Mesenchymal stem cell (in vitro differentiated cells and primary cell): ENCODE measurements around the gene FGFR2.

Source experiments
- DNase-seq: peaks from one replicate; pipeline ENCODE4 v3.0.0-alpha.2; 2013
- H2AFZ ChIP-seq: one replicate; pipeline ENCODE4 v1.6.1; 2013; ENCODE audit warnings: low read depth, mild to moderate bottlenecking, control low read depth, inconsistent platforms, low read length, moderate library complexity
- H2AK5ac ChIP-seq: 2 replicates; pipeline ENCODE4 v1.6.1; 2013; ENCODE audit warnings: low read length, moderate library complexity, mild to moderate bottlenecking, inconsistent platforms; ENCODE audit not compliant: severe bottlenecking
- H2BK120ac ChIP-seq: one replicate; pipeline ENCODE4 v1.6.1; 2013; ENCODE audit warnings: low read depth, mild to moderate bottlenecking, inconsistent platforms, low read length, moderate library complexity
- H2BK12ac ChIP-seq, 2 experiments: one replicate each; pipeline ENCODE4 v1.6.1; 2013; ENCODE audit warnings: inconsistent platforms in 2 of 2, low read length in 2 of 2, mild to moderate bottlenecking in 2 of 2, moderate library complexity in 2 of 2, control low read depth in 1 of 2
- H2BK15ac ChIP-seq: one replicate; pipeline ENCODE4 v1.6.1; 2013; ENCODE audit warnings: mild to moderate bottlenecking, low read depth, inconsistent platforms; ENCODE audit not compliant: poor library complexity, severe bottlenecking
- H2BK5ac ChIP-seq: 2 replicates; pipeline ENCODE4 v1.6.1; 2013; ENCODE audit warnings: low read depth, mild to moderate bottlenecking, low read length, control low read depth, inconsistent platforms; ENCODE audit not compliant: poor library complexity, severe bottlenecking
- H3K14ac ChIP-seq, 2 experiments: one replicate each; pipeline ENCODE4 v1.6.1; 2013; ENCODE audit warnings: inconsistent platforms in 2 of 2, low read length in 2 of 2, control low read depth in 1 of 2, mild to moderate bottlenecking in 1 of 2, moderate library complexity in 1 of 2
- H3K18ac ChIP-seq, 2 experiments: one replicate each; pipeline ENCODE4 v1.6.1; 2013; ENCODE audit warnings: inconsistent platforms in 2 of 2, low read length in 2 of 2, control low read depth in 1 of 2, low read depth in 1 of 2, mild to moderate bottlenecking in 1 of 2
- H3K23ac ChIP-seq, 2 experiments: one replicate each; pipeline ENCODE4 v1.6.1; 2013; ENCODE audit warnings: inconsistent platforms in 2 of 2, low read length in 2 of 2, mild to moderate bottlenecking in 2 of 2, moderate library complexity in 2 of 2, control low read depth in 1 of 2
- H3K27ac ChIP-seq: 2 replicates; pipeline ENCODE4 v1.5.1; 2013; ENCODE audit warnings: mild to moderate bottlenecking, moderate library complexity, low read length, control low read depth, inconsistent platforms; ENCODE audit not compliant: poor library complexity, severe bottlenecking
- H3K27me3 ChIP-seq, 2 experiments: 2 replicates each; pipeline versions ENCODE4 v1.6.1 to v1.7.0; 2013; ENCODE audit warnings: low read length in 2 of 2, mild to moderate bottlenecking in 2 of 2, moderate library complexity in 2 of 2, control low read depth in 1 of 2, inconsistent platforms in 1 of 2; ENCODE audit not compliant: control insufficient read depth in 1 of 2, insufficient read depth in 1 of 2
- H3K36me3 ChIP-seq, 2 experiments: 2 replicates each; pipeline versions ENCODE4 v1.6.1 to v1.7.0; 2013; ENCODE audit warnings: low read length in 2 of 2, control low read depth in 1 of 2, inconsistent platforms in 1 of 2, low read depth in 1 of 2, mild to moderate bottlenecking in 1 of 2; ENCODE audit not compliant: insufficient read depth in 2 of 2, control insufficient read depth in 1 of 2
- H3K4ac ChIP-seq, 2 experiments: one replicate each; pipeline ENCODE4 v1.6.1; 2013; ENCODE audit warnings: inconsistent platforms in 2 of 2, low read length in 2 of 2, mild to moderate bottlenecking in 2 of 2, moderate library complexity in 2 of 2, control low read depth in 1 of 2, low read depth in 1 of 2
- H3K4me1 ChIP-seq: 2 replicates; pipeline ENCODE4 v1.6.1; 2013; ENCODE audit warnings: low read depth, low read length, control low read depth; ENCODE audit not compliant: control insufficient read depth, insufficient read depth
- H3K4me2 ChIP-seq: 2 replicates; pipeline ENCODE4 v1.6.1; 2013; ENCODE audit warnings: low read length, mild to moderate bottlenecking, inconsistent platforms; ENCODE audit not compliant: poor library complexity, severe bottlenecking
- H3K4me3 ChIP-seq, 2 experiments: 2 replicates each; pipeline versions ENCODE4 v1.5.1 to v1.7.0; 2013; ENCODE audit warnings: low read length in 2 of 2, mild to moderate bottlenecking in 2 of 2, control low read depth in 1 of 2, low read depth in 1 of 2; ENCODE audit not compliant: insufficient read depth in 1 of 2
- H3K79me1 ChIP-seq: replicated peaks from 2 replicates; pipeline ENCODE4 v1.6.1; 2013; ENCODE audit warnings: mild to moderate bottlenecking, control low read depth, low read length, inconsistent platforms; ENCODE audit not compliant: poor library complexity, severe bottlenecking
- H3K9ac ChIP-seq: 2 replicates; pipeline ENCODE4 v1.7.0; 2013; ENCODE audit warnings: mild to moderate bottlenecking, low read length, moderate library complexity
- H3K9me3 ChIP-seq: 2 replicates; pipeline ENCODE4 v1.7.0; 2013; ENCODE audit warnings: mild to moderate bottlenecking, low read length; ENCODE audit not compliant: control insufficient read depth
- H4K8ac ChIP-seq: one replicate; pipeline ENCODE4 v1.6.1; 2013; ENCODE audit warnings: inconsistent platforms, mild to moderate bottlenecking, low read length, moderate library complexity
- H4K91ac ChIP-seq: one replicate; pipeline ENCODE4 v1.6.1; 2013; ENCODE audit warnings: mild to moderate bottlenecking, low read length, inconsistent platforms
- WGBS: methylation state at CpG from one replicate; pipeline ENCODE4 v1.1.7; 2013; ENCODE audit warnings: mixed read lengths; 5-methylcytosine and 5-hydroxymethylcytosine counted together

FGFR2 gene

DNA sequence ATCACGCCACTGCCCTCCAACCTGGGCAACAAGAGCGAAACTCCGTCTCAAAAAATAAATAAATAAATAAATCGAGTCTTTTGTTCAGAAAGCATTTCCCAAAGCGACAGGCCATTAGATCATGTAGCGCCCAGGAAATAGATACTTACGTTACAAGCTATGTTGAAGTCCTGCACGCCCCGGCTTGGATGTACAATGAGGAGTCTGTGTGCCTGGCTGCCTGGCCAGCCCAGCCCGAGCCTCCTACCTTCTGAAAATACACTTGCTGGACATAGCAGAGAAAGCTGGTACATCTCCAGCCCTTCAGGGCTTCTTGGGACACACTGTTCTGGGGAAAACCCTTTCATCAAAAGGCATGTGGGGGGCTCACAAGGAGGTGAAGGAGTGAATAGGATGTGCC, 22.1 kb downstream of the FGFR2 start:
- H3K9ac ChIP-seq = no peak overlapping the region
- no peak overlapping the region for H2BK15ac ChIP-seq
- H3K79me1 ChIP-seq = peaks cover 6% of the 10 kb centered on the region
- H2AK5ac ChIP-seq = no peak overlapping the region
- H3K9me3 ChIP-seq = no peaks in the 10 kb centered on the region
- peaks cover 14% of the 10 kb centered on the region for H3K4me1 ChIP-seq
- H3K4me3 ChIP-seq = no peak overlapping the region
- no peak for DNase-seq
- H2BK120ac ChIP-seq = no peak overlapping the region
- no peak overlapping the region for H3K27ac ChIP-seq
- H3K14ac ChIP-seq = no peak overlapping the region
- H2BK5ac ChIP-seq = no peak overlapping the region
- no peak overlapping the region for H3K23ac ChIP-seq
- no peak overlapping the region for H4K91ac ChIP-seq
- WGBS = 94% methylated on average over 10 of the region's 10 CpGs
- H3K27me3 ChIP-seq = peaks cover 10 to 15% of the 10 kb centered on the region in 2 experiments
- H2AFZ ChIP-seq = no peak overlapping the region
- H3K4ac ChIP-seq = no peak overlapping the region
- no peak overlapping the region for H3K4me2 ChIP-seq
- H3K18ac ChIP-seq = no peak overlapping the region
- H3K36me3 ChIP-seq = no peaks in the 10 kb centered on the region
- no peak overlapping the region for H4K8ac ChIP-seq
- no peak overlapping the region for H2BK12ac ChIP-seq

DNA sequence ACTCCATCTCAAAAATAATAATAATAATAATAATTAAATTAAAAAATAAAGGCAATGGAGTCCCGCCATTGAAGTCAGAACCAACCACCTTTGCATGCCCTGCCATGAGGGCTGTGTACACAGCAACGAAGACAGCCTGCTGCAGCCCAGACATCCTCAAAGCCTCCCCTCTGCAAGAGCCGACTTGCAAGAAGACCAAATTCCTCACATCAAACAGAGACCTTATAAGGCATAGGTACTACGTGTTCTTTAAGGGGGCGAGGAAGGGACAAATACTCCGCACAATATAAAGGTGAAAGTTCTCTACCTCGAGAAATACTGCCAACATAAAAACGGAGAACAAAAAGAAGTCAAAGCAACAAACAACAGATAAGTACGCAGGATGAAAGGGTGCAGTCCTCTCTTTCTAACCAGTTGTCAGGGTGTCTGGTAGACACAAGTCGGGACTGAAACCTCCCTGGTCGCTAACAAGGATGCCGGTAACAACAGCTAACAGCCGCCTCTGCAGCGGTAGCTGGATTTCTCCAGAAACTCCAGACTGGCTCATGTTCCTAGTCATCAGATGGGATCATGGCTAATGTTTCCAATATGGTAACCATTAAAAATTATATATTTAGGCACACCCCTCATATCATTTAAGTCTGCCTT, 23.6 kb downstream of the FGFR2 start:
- Histone ChIP-seq H2AFZ (no peak overlapping the region), H3K4ac (no peak overlapping the region), H4K8ac (no peak overlapping the region), H3K36me3 (no peaks in the 10 kb centered on the region), H2BK15ac (no peak overlapping the region), H2BK5ac (no peak overlapping the region), H3K79me1 (peaks cover 11% of the 10 kb centered on the region), H3K9me3 (no peaks in the 10 kb centered on the region), H3K4me1 (peaks cover 8% of the 10 kb centered on the region), H2BK12ac (no peak overlapping the region), H3K4me2 (no peak overlapping the region), H3K9ac (no peak overlapping the region), H4K91ac (no peak overlapping the region), H3K14ac (no peak overlapping the region), H3K23ac (no peak overlapping the region), H3K27ac (no peak overlapping the region), H3K27me3 (peaks cover 10 to 15% of the 10 kb centered on the region in 2 experiments), H2AK5ac (no peak overlapping the region), H3K18ac (no peak overlapping the region), H3K4me3 (no peak overlapping the region), H2BK120ac (no peak overlapping the region)
- DNase-seq = no peak
- WGBS = 84% methylated on average over 14 of the region's 14 CpGs

DNA sequence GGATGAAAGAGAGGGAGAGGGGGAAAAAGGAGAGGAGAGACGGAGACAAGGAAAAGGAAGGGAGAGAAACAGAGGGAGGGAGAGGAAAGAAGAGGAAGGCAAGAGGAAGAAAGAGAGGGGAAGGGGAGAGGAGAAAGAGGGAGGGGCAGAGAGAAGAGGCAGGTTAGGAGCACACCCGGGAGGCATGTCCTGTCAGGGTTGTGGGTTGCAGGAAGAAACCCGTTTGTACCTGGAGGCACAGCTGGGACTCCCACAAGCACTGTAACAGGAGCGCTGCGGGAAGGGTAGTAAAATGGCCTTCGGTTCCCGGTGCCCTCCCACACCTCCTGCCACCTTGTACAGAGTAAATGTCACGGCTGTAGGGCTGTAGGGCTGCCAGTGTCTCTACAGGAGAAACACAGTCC, 24.7 kb downstream of the FGFR2 start:
- Histone ChIP-seq H3K14ac (no peak overlapping the region), H3K18ac (no peak overlapping the region), H3K9ac (no peak overlapping the region), H3K36me3 (no peaks in the 10 kb centered on the region), H2AK5ac (no peak overlapping the region), H3K4me1 (peaks cover 1% of the 10 kb centered on the region), H3K79me1 (peaks cover 12% of the 10 kb centered on the region), H3K27me3 (peaks cover 10 to 15% of the 10 kb centered on the region in 2 experiments), H2AFZ (no peak overlapping the region), H3K4ac (no peak overlapping the region), H2BK15ac (no peak overlapping the region), H3K27ac (no peak overlapping the region), H3K4me2 (no peak overlapping the region), H2BK120ac (no peak overlapping the region), H3K9me3 (no peaks in the 10 kb centered on the region), H4K8ac (no peak overlapping the region), H3K23ac (no peak overlapping the region), H4K91ac (no peak overlapping the region), H2BK5ac (no peak overlapping the region), H3K4me3 (no peak overlapping the region), H2BK12ac (no peak overlapping the region)
- 83% methylated on average over 8 of the region's 8 CpGs for WGBS
- DNase-seq = no peak

DNA sequence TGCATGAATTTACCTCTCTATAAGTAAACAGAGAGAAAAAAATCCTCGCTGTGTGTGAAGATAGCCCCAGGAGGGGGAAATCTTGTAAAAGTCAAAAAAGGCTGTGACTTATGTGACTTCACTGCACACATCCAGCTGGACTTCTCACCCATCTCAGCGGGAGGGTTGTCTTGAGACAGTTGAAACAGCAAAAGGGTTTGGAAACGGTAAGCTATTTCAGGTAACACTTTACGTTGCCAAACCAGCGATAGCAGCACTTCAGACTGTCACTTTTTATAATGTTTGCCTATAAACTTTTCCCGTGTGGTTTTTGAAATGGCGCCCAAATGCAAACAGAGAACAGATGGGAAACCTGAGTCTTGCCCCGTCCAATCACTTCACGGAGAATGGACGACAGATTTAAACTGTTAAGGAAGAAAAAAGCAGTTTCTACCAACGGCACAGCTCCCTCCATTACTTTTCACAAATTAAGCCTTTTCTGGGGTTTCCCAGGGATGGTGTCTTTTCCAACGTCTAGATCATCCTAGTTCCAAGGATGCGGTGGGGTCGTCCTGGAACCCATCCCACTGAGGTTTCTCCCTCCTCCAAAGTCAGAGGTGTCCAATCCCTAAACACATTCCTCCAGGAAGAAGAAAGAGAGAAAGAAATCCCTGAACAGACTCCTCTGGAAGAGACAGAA, 25.2 kb downstream of the FGFR2 start:
- WGBS = 83% methylated on average over 13 of the region's 14 CpGs
- H2BK120ac ChIP-seq = no peak overlapping the region
- H3K27me3 ChIP-seq = peaks cover 10 to 18% of the 10 kb centered on the region in 2 experiments
- H3K4me1 ChIP-seq = peaks cover 1% of the 10 kb centered on the region
- no peaks in the 10 kb centered on the region for H3K36me3 ChIP-seq
- no peak overlapping the region for H2BK15ac ChIP-seq
- no peak overlapping the region for H3K18ac ChIP-seq
- H3K9ac ChIP-seq = no peak overlapping the region
- H2BK5ac ChIP-seq = no peak overlapping the region
- H4K8ac ChIP-seq = no peak overlapping the region
- no peak overlapping the region for H4K91ac ChIP-seq
- H3K4ac ChIP-seq = no peak overlapping the region
- H3K4me3 ChIP-seq = no peak overlapping the region
- H2AFZ ChIP-seq = no peak overlapping the region
- H2AK5ac ChIP-seq = no peak overlapping the region
- H3K79me1 ChIP-seq = peaks cover 12% of the 10 kb centered on the region
- no peaks in the 10 kb centered on the region for H3K9me3 ChIP-seq
- H3K23ac ChIP-seq = no peak overlapping the region
- H3K27ac ChIP-seq = no peak overlapping the region
- no peak for DNase-seq
- no peak overlapping the region for H3K4me2 ChIP-seq
- no peak overlapping the region for H3K14ac ChIP-seq
- H2BK12ac ChIP-seq = no peak overlapping the region
